SK-N-SH (cell line): ENCODE data around the gene ELFN2. TPM values are rescaled to one million over a fixed set of nuclear protein-coding genes. Genes with fewer than 3 reads are reported as not detected.
A peak's percentile ranks its signal among the peaks of the same experiment; 100 is the strongest.

ENCODE experiments used
- CTCF ChIA-PET: fragments of 300-600, 350-600 bp; formaldehyde crosslinking; extraction: SDS; loops from one replicate; lab custom pipeline; 2021; lab: Yijun Ruan, JAX
- POLR2A ChIA-PET: fragments of 350-600 bp; sonication (Branson Sonifier 250); formaldehyde crosslinking; extraction: SDS; loops from one replicate; lab custom pipeline; 2020; ENCODE audit warnings: antibody characterized with exemption, inconsistent platforms; lab: Yijun Ruan, JAX
- DNase-seq: peaks from one replicate; pipeline ENCODE4 v3.0.0; 2012
- H2AFZ ChIP-seq: fragments of 200-600 bp; sonication (generic); 2 replicates; pipeline ENCODE4 v1.8.1; 2016; ENCODE audit warnings: antibody characterized with exemption, mild to moderate bottlenecking, low read depth
- H3F3A ChIP-seq: fragments of 200-600 bp; sonication (generic); replicated peaks from 2 replicates; pipeline ENCODE3; 2016; ENCODE audit warnings: antibody characterized with exemption, mild to moderate bottlenecking; ENCODE audit not compliant: insufficient read depth
- H3K27ac ChIP-seq, 2 experiments: fragments of 200-500 bp in 1 of 2; fragments of 200-600 bp in 1 of 2; sonication (Bioruptor generic) in 1 of 2; sonication (generic), shearing (Covaris generic) in 1 of 2; 2 replicates each; pipeline versions ENCODE4 v1.5.1 to v1.6.1; 2014 to 2016; ENCODE audit warnings: low read depth in 2 of 2, inconsistent platforms in 1 of 2, low read length in 1 of 2, mild to moderate bottlenecking in 1 of 2, mixed read lengths in 1 of 2
- H3K27me3 ChIP-seq: fragments of 200-600 bp; sonication (generic), shearing (Covaris generic); 2 replicates; pipeline ENCODE4 v1.6.1; 2016; ENCODE audit warnings: mixed run types; ENCODE audit not compliant: insufficient read depth
- H3K36me3 ChIP-seq, 2 experiments: fragments of 200-500 bp in 1 of 2; fragments of 200-600 bp in 1 of 2; sonication (Bioruptor generic) in 1 of 2; sonication (generic) in 1 of 2; replicated peaks in 1 of 2; 2 replicates each; pipeline versions ENCODE3 to v1.5.1; 2014 to 2016; ENCODE audit warnings: low read length in 1 of 2, mild to moderate bottlenecking in 1 of 2; ENCODE audit not compliant: insufficient read depth in 2 of 2, control insufficient read depth in 1 of 2
- H3K4me1 ChIP-seq, 2 experiments: fragments of 200-500 bp in 1 of 2; fragments of 200-600 bp in 1 of 2; sonication (Bioruptor generic) in 1 of 2; sonication (generic), shearing (Covaris generic) in 1 of 2; 2 replicates each; pipeline versions ENCODE4 v1.5.1 to v1.6.1; 2014 to 2016; ENCODE audit warnings: low read depth in 1 of 2, low read length in 1 of 2, mixed run types in 1 of 2; ENCODE audit not compliant: insufficient read depth in 2 of 2, control insufficient read depth in 1 of 2
- H3K4me2 ChIP-seq: fragments of 200-600 bp; sonication (generic), shearing (Covaris generic); 2 replicates; pipeline ENCODE4 v1.6.1; 2017; ENCODE audit warnings: mixed run types
- H3K4me3 ChIP-seq, 2 experiments: fragments of 200-500 bp in 1 of 2; fragments of 200-600 bp in 1 of 2; sonication (Bioruptor generic) in 1 of 2; sonication (generic), shearing (Covaris generic) in 1 of 2; 2 replicates each; pipeline versions ENCODE4 v1.5.1 to v1.8.1; 2014 to 2016; ENCODE audit warnings: low read depth in 2 of 2, inconsistent platforms in 1 of 2, low read length in 1 of 2, mild to moderate bottlenecking in 1 of 2, mixed read lengths in 1 of 2, moderate library complexity in 1 of 2
- H3K79me2 ChIP-seq: fragments of 200-600 bp; sonication (generic); 2 replicates; pipeline ENCODE4 v1.8.1; 2017; ENCODE audit warnings: mild to moderate bottlenecking; ENCODE audit not compliant: insufficient read depth
- H3K9ac ChIP-seq: fragments of 200-600 bp; sonication (generic); 2 replicates; pipeline ENCODE4 v1.6.1; 2017; ENCODE audit warnings: mixed run types
- H3K9me2 ChIP-seq: fragments of 200-600 bp; sonication (generic); 2 replicates; pipeline ENCODE4 v1.6.1; 2017; ENCODE audit warnings: mixed run types
- H3K9me3 ChIP-seq: fragments of 200-600 bp; sonication (generic); 2 replicates; pipeline ENCODE4 v1.6.1; 2017; ENCODE audit warnings: mixed run types, mild to moderate bottlenecking, moderate library complexity
- H4K20me1 ChIP-seq: fragments of 200-600 bp; sonication (generic); 2 replicates; pipeline ENCODE4 v1.6.1; 2017; ENCODE audit warnings: mild to moderate bottlenecking, mixed run types; ENCODE audit not compliant: insufficient read depth
- CHD2 ChIP-seq: fragments of 150-350 bp; IDR thresholded peaks from 2 replicates; pipeline ENCODE4 v1.6.1; 2018; ENCODE audit warnings: low read length; ENCODE audit not compliant: partially characterized antibody
- EZH2phosphoT487 ChIP-seq: fragments of 200-600 bp; sonication (generic); IDR thresholded peaks from 2 replicates; pipeline ENCODE4 v1.6.1; 2017; ENCODE audit warnings: low read depth, mixed run types, mild to moderate bottlenecking, antibody characterized with exemption, moderate library complexity, borderline replicate concordance
- FOSL2 ChIP-seq: IDR thresholded peaks from 2 replicates; pipeline ENCODE4 v1.4.0; 2012; ENCODE audit warnings: low read depth, mild to moderate bottlenecking, moderate library complexity, borderline replicate concordance
- FOXM1 ChIP-seq: IDR thresholded peaks from 2 replicates; pipeline ENCODE4 v1.4.0; 2012; ENCODE audit warnings: low read depth, mild to moderate bottlenecking
- GATA2 ChIP-seq: sonication (generic); formaldehyde crosslinking; IDR thresholded peaks from 2 replicates; pipeline ENCODE4 v1.5.0; 2020; ENCODE audit warnings: mild to moderate bottlenecking, missing genetic modification reagents
- MEF2A ChIP-seq: IDR thresholded peaks from 2 replicates; pipeline ENCODE4 v1.4.0; 2012; ENCODE audit warnings: low read depth, borderline replicate concordance
- NFIC ChIP-seq: IDR thresholded peaks from 2 replicates; pipeline ENCODE4 v1.4.0; 2012; ENCODE audit warnings: borderline replicate concordance
- NRF1 ChIP-seq: IDR thresholded peaks from 2 replicates; pipeline ENCODE4 v1.6.1; 2012; ENCODE audit warnings: low read depth, mild to moderate bottlenecking, low read length
- POLR2AphosphoS5 ChIP-seq: IDR thresholded peaks from 2 replicates; pipeline ENCODE4 v1.6.1; 2012; ENCODE audit warnings: low read depth, low read length
- SIN3A ChIP-seq: IDR thresholded peaks from 2 replicates; pipeline ENCODE4 v1.6.1; 2012; ENCODE audit warnings: low read depth, mild to moderate bottlenecking, low read length, moderate library complexity, borderline replicate concordance
- SMC3 ChIP-seq: IDR thresholded peaks from 2 replicates; pipeline ENCODE4 v1.6.1; 2012; ENCODE audit warnings: low read depth, low read length, improper control_type of control experiment
- TAF1 ChIP-seq: IDR thresholded peaks from 2 replicates; pipeline ENCODE4 v1.6.1; 2012; ENCODE audit warnings: low read depth, mild to moderate bottlenecking, low read length, moderate library complexity, borderline replicate concordance
- TCF12 ChIP-seq: IDR thresholded peaks from 2 replicates; pipeline ENCODE4 v1.4.0; 2012
- TEAD4 ChIP-seq: IDR thresholded peaks from 2 replicates; pipeline ENCODE4 v1.4.0; 2012; ENCODE audit warnings: mild to moderate bottlenecking, borderline replicate concordance; ENCODE audit not compliant: insufficient read depth
- WGBS: methylation state at CpG from one replicate; pipeline ENCODE4 v1.1.6; 2017; ENCODE audit warnings: low lambda C conversion rate; 5-methylcytosine and 5-hydroxymethylcytosine counted together
- polyA plus RNA-seq, 3 experiments: library from polyadenylated mRNA; depleted of rRNA; stranded (reverse); fragments of >200 nt; gene quantifications; 2 replicates each; pipeline ENCODE4 v1.2.3, GENCODE V29; 2012
- TF ChIP-seq, protein P1 (sequence below): IDR thresholded peaks from 2 replicates; pipeline ENCODE4 v1.4.0; 2012; ENCODE audit warnings: low read depth, borderline replicate concordance
- TF ChIP-seq, protein P2 (sequence below): fragments of 200-600 bp; sonication (generic); IDR thresholded peaks from 2 replicates; pipeline ENCODE4 v1.6.1; 2017; ENCODE audit warnings: antibody characterized with exemption, mild to moderate bottlenecking, moderate library complexity
- TF ChIP-seq, protein P3 (sequence below): IDR thresholded peaks from 2 replicates; pipeline ENCODE4 v1.6.1; 2012; ENCODE audit warnings: mild to moderate bottlenecking, low read depth, low read length, moderate library complexity

Gene ELFN2
- polyA plus RNA-seq, 1 of the 3 experiments (the other 2 are of a cell fraction), result 2.8 TPM

DNA sequence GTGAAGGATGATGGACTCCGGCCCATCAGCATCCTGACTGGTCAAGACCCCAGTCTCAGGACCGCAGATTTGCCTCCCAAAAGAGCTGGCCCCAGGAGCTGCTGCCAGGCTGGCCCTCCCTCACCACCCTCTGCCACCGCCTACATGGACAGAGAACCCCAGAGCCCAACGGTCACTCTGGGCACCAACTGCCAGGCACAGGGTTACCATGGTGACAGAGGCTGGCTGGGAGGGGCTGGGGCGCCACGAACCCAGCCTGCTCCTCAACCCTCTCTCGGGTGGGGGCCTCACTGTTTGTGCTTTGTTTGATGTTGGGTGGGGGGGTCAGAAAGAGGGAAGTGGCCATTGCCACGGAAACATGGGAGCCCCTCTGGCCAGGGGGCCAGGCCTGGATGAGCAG is 55.8 kb downstream of the ELFN2 start:
- H2AFZ ChIP-seq, result no peak overlapping the region
- TF ChIP-seq GATA2 (CRISPR knock-in tag) (no peak), TCF12 (no peak)
- TF ChIP-seq, all 33 proteins: peak for 0
- ChIA-PET POLR2A (no interaction called here), CTCF (interaction anchor here (0.7 to 0.9 kb wide), 2 partner anchors 9 to 57 kb away, joined by 3 read pairs; no protein-coding TSS in a partner anchor)
- Histone ChIP-seq H3K4me1 (peaks cover 0 to 18% of the 10 kb centered on the region in 2 experiments; a peak in 1 of 4 replicates), H3K4me2 (no peak overlapping the region), H3K9me2 (no peaks in the 10 kb centered on the region), H3K79me2 (no peaks in the 10 kb centered on the region), H3K27ac (no peak overlapping the region; a peak in 1 of 4 replicates), H3K9ac (no peak overlapping the region), H3K36me3 (no peaks in the 10 kb centered on the region), H3F3A (no peaks in the 10 kb centered on the region), H4K20me1 (no peaks in the 10 kb centered on the region), H3K4me3 (no peak overlapping the region), H3K27me3 (no peaks in the 10 kb centered on the region), H3K9me3 (no peaks in the 10 kb centered on the region)
- WGBS, result 40% methylated on average over 4 of the region's 8 CpGs
- DNase-seq, result peak; percentile 86

DNA sequence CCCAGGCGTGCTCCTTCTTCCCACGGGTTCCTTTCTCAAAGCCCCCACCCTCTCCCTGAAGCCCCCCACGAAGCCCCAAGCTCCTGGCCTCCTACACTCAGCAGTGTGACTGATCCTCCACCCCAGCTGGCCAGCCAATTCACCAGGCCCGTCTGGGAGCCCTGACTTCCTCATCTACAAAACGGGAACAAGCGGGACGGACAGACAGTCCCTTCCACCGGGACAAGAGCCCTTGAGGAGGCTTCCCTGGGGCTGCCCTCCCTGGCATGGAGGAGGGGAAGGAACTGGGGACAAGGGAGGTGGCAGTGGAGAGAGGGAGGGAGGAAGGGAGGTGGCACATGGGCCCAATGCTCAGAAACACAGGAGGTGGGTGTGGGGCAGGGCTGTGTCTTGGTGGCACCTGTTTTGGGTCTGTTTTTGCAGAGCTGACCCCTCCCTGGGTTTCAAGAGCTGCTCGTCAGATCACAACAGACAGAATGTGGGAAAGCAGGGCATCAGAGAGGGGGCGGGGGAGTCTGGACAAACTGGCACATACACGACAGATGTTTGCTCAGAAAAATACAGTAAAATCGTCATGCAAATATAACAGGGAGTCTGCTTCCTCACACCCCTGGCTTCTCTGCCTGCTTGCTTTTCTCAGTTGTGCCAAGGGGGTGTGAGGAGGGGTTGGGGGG is 56.8 kb downstream of the ELFN2 start:
- Histone ChIP-seq H3K9me2 (no peaks in the 10 kb centered on the region), H3K27ac (no peak overlapping the region), H2AFZ (no peak overlapping the region), H3K9me3 (no peaks in the 10 kb centered on the region), H3K27me3 (no peaks in the 10 kb centered on the region), H3K36me3 (no peaks in the 10 kb centered on the region), H3K4me1 (peaks cover 0 to 18% of the 10 kb centered on the region in 2 experiments; a peak in 1 of 4 replicates), H3K4me3 (no peak overlapping the region), H3K79me2 (no peaks in the 10 kb centered on the region), H4K20me1 (no peaks in the 10 kb centered on the region), H3K9ac (no peak overlapping the region), H3K4me2 (no peak overlapping the region), H3F3A (no peaks in the 10 kb centered on the region)
- DNase-seq, result no peak
- POLR2A ChIA-PET, result no interaction called here
- CTCF ChIA-PET, result interaction anchor here (0.7 to 0.9 kb wide), 2 partner anchors 8 to 20 kb away, joined by 3 read pairs; no protein-coding TSS in a partner anchor
- 75% methylated on average over 12 of the region's 12 CpGs for WGBS
- TF ChIP-seq, protein P1, sequence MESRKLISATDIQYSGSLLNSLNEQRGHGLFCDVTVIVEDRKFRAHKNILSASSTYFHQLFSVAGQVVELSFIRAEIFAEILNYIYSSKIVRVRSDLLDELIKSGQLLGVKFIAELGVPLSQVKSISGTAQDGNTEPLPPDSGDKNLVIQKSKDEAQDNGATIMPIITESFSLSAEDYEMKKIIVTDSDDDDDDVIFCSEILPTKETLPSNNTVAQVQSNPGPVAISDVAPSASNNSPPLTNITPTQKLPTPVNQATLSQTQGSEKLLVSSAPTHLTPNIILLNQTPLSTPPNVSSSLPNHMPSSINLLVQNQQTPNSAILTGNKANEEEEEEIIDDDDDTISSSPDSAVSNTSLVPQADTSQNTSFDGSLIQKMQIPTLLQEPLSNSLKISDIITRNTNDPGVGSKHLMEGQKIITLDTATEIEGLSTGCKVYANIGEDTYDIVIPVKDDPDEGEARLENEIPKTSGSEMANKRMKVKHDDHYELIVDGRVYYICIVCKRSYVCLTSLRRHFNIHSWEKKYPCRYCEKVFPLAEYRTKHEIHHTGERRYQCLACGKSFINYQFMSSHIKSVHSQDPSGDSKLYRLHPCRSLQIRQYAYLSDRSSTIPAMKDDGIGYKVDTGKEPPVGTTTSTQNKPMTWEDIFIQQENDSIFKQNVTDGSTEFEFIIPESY, result no peak
- TF ChIP-seq, protein P2, sequence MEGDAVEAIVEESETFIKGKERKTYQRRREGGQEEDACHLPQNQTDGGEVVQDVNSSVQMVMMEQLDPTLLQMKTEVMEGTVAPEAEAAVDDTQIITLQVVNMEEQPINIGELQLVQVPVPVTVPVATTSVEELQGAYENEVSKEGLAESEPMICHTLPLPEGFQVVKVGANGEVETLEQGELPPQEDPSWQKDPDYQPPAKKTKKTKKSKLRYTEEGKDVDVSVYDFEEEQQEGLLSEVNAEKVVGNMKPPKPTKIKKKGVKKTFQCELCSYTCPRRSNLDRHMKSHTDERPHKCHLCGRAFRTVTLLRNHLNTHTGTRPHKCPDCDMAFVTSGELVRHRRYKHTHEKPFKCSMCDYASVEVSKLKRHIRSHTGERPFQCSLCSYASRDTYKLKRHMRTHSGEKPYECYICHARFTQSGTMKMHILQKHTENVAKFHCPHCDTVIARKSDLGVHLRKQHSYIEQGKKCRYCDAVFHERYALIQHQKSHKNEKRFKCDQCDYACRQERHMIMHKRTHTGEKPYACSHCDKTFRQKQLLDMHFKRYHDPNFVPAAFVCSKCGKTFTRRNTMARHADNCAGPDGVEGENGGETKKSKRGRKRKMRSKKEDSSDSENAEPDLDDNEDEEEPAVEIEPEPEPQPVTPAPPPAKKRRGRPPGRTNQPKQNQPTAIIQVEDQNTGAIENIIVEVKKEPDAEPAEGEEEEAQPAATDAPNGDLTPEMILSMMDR, result no peak
- TF ChIP-seq SMC3 (no peak), TAF1 (no peak), TCF12 (no peak), GATA2 (CRISPR knock-in tag) (no peak), FOSL2 (no peak), NRF1 (no peak), TEAD4 (no peak), EZH2phosphoT487 (no peak), CHD2 (no peak), FOXM1 (no peak), MEF2A (no peak), POLR2AphosphoS5 (no peak), SIN3A (no peak), NFIC (no peak)
- TF ChIP-seq, protein P3, sequence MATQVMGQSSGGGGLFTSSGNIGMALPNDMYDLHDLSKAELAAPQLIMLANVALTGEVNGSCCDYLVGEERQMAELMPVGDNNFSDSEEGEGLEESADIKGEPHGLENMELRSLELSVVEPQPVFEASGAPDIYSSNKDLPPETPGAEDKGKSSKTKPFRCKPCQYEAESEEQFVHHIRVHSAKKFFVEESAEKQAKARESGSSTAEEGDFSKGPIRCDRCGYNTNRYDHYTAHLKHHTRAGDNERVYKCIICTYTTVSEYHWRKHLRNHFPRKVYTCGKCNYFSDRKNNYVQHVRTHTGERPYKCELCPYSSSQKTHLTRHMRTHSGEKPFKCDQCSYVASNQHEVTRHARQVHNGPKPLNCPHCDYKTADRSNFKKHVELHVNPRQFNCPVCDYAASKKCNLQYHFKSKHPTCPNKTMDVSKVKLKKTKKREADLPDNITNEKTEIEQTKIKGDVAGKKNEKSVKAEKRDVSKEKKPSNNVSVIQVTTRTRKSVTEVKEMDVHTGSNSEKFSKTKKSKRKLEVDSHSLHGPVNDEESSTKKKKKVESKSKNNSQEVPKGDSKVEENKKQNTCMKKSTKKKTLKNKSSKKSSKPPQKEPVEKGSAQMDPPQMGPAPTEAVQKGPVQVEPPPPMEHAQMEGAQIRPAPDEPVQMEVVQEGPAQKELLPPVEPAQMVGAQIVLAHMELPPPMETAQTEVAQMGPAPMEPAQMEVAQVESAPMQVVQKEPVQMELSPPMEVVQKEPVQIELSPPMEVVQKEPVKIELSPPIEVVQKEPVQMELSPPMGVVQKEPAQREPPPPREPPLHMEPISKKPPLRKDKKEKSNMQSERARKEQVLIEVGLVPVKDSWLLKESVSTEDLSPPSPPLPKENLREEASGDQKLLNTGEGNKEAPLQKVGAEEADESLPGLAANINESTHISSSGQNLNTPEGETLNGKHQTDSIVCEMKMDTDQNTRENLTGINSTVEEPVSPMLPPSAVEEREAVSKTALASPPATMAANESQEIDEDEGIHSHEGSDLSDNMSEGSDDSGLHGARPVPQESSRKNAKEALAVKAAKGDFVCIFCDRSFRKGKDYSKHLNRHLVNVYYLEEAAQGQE, result no peak
